Panc1 (cell line): ENCODE measurements around the gene BIRC6. TPM values are rescaled to one million over a fixed set of nuclear protein-coding genes. Genes with fewer than 3 reads are reported as not detected.

Source experiments
- ATAC-seq: fragments of 200-7000 bp; cut with Tn5 transposase; 2 replicates; pipeline ENCODE4 v1.9.1; 2020; ENCODE audit warnings: mild to moderate bottlenecking, moderate library complexity
- BruUV-seq: library from RNA; stranded (reverse); fragments of 400-500 nt; replicated peaks from 2 replicates; lab custom pipeline; 2021; lab: Mats Ljungman, UMichigan
- CTCF ChIA-PET: fragments of 300-600 bp; sonication (Branson Sonifier 250); formaldehyde crosslinking; loops from one replicate; lab custom pipeline; 2022; ENCODE audit warnings: antibody characterized with exemption; lab: Charles Lee
- POLR2A ChIA-PET: fragments of 300-600 bp; sonication (Branson Sonifier 250); formaldehyde crosslinking; loops from one replicate; lab custom pipeline; 2022; ENCODE audit warnings: antibody characterized with exemption; lab: Charles Lee
- DNase-seq: peaks from one replicate; pipeline ENCODE4 v3.0.0-alpha.2; 2010; ENCODE audit warnings: low read depth, low spot score
- H3K27ac ChIP-seq: 2 replicates; pipeline ENCODE4 v1.5.1; 2011; ENCODE audit warnings: mild to moderate bottlenecking, low read length, inconsistent platforms
- H3K27me3 ChIP-seq: fragments of 200-500 bp; sonication (Bioruptor generic); 2 replicates; pipeline ENCODE4 v1.6.0; 2014; ENCODE audit warnings: low read length, inconsistent platforms; ENCODE audit not compliant: control insufficient read depth, insufficient read depth
- H3K36me3 ChIP-seq: fragments of 200-500 bp; sonication (Bioruptor generic); 2 replicates; pipeline ENCODE4 v1.5.1; 2014; ENCODE audit warnings: inconsistent platforms, mild to moderate bottlenecking, low read length, moderate library complexity; ENCODE audit not compliant: control insufficient read depth, insufficient read depth
- H3K4me1 ChIP-seq: 2 replicates; pipeline ENCODE4 v1.5.1; 2011; ENCODE audit warnings: inconsistent platforms, mild to moderate bottlenecking, low read length, moderate library complexity; ENCODE audit not compliant: control insufficient read depth, insufficient read depth
- H3K4me3 ChIP-seq, 2 experiments: 2 replicates each; pipeline ENCODE4 v1.5.1; 2011 to 2012; ENCODE audit warnings: low read depth in 2 of 2, low read length in 2 of 2, mild to moderate bottlenecking in 2 of 2, inconsistent platforms in 1 of 2, moderate library complexity in 1 of 2
- H3K9me3 ChIP-seq: fragments of 200-500 bp; sonication (Bioruptor generic); 2 replicates; pipeline ENCODE4 v1.5.1; 2014; ENCODE audit warnings: low read depth, mild to moderate bottlenecking, inconsistent platforms, low read length, moderate library complexity; ENCODE audit not compliant: control insufficient read depth, insufficient read depth
- POLR2AphosphoS5 ChIP-seq: IDR thresholded peaks from 2 replicates; pipeline ENCODE4 v1.6.1; 2012; ENCODE audit warnings: mild to moderate bottlenecking, low read depth, low read length, moderate library complexity
- SIN3A ChIP-seq: IDR thresholded peaks from 2 replicates; pipeline ENCODE4 v1.6.1; 2012; ENCODE audit warnings: low read depth, mild to moderate bottlenecking, low read length, moderate library complexity, borderline replicate concordance; ENCODE audit not compliant: insufficient read depth
- TCF7L2 ChIP-seq: IDR thresholded peaks from 2 replicates; pipeline ENCODE4 v1.6.1; 2011; ENCODE audit warnings: mild to moderate bottlenecking, low read depth, low read length, inconsistent platforms
- in situ Hi-C: cut with HindIII; loops from 2 replicates; pipeline ENCODE4 v1.10.0; 2016; ENCODE audit warnings: low sequenced_read_pairs, low pct_unique_long_range_greater_than_20kb
- intact Hi-C: fragments of 100-400 bp; cut with micrococcal nuclease; formaldehyde crosslinking; loops from one replicate; pipeline ENCODE4 v1.10.0; 2022; ENCODE audit not compliant: unreplicated experiment
- microRNA-seq: library from miRNA; unstranded; fragments of <30 nt; microRNA quantifications from one replicate; pipeline ENCODE4 v1.1.0, GENCODE V29; 2020; ENCODE audit not compliant: unreplicated experiment
- total RNA-seq: library from RNA; stranded (reverse); gene quantifications from one replicate; pipeline ENCODE4 v1.2.1, GENCODE V29; 2021; ENCODE audit not compliant: unreplicated experiment
- TF ChIP-seq, protein P1 (sequence below): fragments of 450-650 bp; IDR thresholded peaks from 2 replicates; pipeline ENCODE4 v1.5.1; 2017; ENCODE audit warnings: mild to moderate bottlenecking
- TF ChIP-seq, protein P2 (sequence below), 2 experiments: IDR thresholded peaks; 2 replicates each; pipeline ENCODE4 v1.6.1; 2011 to 2012; ENCODE audit warnings: low read depth in 2 of 2, control low read depth in 1 of 2, low read length in 1 of 2, mild to moderate bottlenecking in 1 of 2, moderate library complexity in 1 of 2; ENCODE audit not compliant: insufficient read depth in 1 of 2

The BIRC6 gene
- total RNA-seq, 1 experiment from 2014 or later = 73.1 TPM

GRCh38 chr2:32666704-32667103 lies 309.9 kb downstream of the BIRC6 start:
- no peaks in the 10 kb centered on the region for H3K4me1 ChIP-seq
- ChIA-PET POLR2A (no interaction called here), CTCF (no interaction called here)
- no peak overlapping the region for H3K27ac ChIP-seq
- BruUV-seq = no TSS peak
- no peak for DNase-seq
- TF ChIP-seq, protein P1, sequence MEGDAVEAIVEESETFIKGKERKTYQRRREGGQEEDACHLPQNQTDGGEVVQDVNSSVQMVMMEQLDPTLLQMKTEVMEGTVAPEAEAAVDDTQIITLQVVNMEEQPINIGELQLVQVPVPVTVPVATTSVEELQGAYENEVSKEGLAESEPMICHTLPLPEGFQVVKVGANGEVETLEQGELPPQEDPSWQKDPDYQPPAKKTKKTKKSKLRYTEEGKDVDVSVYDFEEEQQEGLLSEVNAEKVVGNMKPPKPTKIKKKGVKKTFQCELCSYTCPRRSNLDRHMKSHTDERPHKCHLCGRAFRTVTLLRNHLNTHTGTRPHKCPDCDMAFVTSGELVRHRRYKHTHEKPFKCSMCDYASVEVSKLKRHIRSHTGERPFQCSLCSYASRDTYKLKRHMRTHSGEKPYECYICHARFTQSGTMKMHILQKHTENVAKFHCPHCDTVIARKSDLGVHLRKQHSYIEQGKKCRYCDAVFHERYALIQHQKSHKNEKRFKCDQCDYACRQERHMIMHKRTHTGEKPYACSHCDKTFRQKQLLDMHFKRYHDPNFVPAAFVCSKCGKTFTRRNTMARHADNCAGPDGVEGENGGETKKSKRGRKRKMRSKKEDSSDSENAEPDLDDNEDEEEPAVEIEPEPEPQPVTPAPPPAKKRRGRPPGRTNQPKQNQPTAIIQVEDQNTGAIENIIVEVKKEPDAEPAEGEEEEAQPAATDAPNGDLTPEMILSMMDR = no peak
- TF ChIP-seq SIN3A (no peak), POLR2AphosphoS5 (no peak), TCF7L2 (no peak)
- TF ChIP-seq, protein P2, sequence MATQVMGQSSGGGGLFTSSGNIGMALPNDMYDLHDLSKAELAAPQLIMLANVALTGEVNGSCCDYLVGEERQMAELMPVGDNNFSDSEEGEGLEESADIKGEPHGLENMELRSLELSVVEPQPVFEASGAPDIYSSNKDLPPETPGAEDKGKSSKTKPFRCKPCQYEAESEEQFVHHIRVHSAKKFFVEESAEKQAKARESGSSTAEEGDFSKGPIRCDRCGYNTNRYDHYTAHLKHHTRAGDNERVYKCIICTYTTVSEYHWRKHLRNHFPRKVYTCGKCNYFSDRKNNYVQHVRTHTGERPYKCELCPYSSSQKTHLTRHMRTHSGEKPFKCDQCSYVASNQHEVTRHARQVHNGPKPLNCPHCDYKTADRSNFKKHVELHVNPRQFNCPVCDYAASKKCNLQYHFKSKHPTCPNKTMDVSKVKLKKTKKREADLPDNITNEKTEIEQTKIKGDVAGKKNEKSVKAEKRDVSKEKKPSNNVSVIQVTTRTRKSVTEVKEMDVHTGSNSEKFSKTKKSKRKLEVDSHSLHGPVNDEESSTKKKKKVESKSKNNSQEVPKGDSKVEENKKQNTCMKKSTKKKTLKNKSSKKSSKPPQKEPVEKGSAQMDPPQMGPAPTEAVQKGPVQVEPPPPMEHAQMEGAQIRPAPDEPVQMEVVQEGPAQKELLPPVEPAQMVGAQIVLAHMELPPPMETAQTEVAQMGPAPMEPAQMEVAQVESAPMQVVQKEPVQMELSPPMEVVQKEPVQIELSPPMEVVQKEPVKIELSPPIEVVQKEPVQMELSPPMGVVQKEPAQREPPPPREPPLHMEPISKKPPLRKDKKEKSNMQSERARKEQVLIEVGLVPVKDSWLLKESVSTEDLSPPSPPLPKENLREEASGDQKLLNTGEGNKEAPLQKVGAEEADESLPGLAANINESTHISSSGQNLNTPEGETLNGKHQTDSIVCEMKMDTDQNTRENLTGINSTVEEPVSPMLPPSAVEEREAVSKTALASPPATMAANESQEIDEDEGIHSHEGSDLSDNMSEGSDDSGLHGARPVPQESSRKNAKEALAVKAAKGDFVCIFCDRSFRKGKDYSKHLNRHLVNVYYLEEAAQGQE (IDR thresholded peaks at IDR 0.05; ENCODE audit: insufficient read depth in 1 of 2, low read depth in 2 of 2, low read length in 1 of 2) = no peak
- no peaks in the 10 kb centered on the region for H3K36me3 ChIP-seq
- no peaks in the 10 kb centered on the region for H3K27me3 ChIP-seq
- ATAC-seq = no peak
- in situ Hi-C loops (no loop called here), intact Hi-C loops (no loop called here)
- no peaks in the 10 kb centered on the region for H3K9me3 ChIP-seq
- no peak overlapping the region for H3K4me3 ChIP-seq

DNA sequence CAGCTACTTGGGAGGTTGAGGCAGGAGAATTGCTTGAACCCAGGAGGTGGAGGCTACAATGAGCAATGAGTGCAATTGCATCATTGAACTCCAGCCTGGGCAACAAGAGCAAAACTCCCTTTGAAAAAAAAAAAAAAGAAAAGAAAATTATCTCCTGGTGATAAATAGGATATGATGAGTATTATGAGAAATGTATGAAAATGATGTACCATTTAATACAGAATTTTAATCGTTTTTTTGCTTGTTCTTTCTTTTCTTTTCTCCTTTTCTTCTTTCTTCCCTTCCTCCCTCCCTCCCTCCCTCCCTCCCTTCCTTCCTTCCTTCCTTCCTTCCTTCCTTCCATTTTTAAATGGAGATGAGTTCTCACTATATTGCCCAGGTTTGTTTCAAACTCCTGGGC lies 311.4 kb downstream of the BIRC6 start:
- H3K9me3 ChIP-seq = no peaks in the 10 kb centered on the region
- TF ChIP-seq, protein P2 (IDR thresholded peaks at IDR 0.05; ENCODE audit: insufficient read depth in 1 of 2, low read depth in 2 of 2, low read length in 1 of 2) = no peak
- TF ChIP-seq POLR2AphosphoS5 = no peak
- TF ChIP-seq, protein P1 = no peak
- no peaks in the 10 kb centered on the region for H3K4me1 ChIP-seq
- CTCF ChIA-PET = no interaction called here
- no peaks in the 10 kb centered on the region; the same call in 1 of the 2 replicates for H3K36me3 ChIP-seq
- no peaks in the 10 kb centered on the region for H3K27me3 ChIP-seq
- intact Hi-C loops = no loop called here
- no TSS peak for BruUV-seq
- POLR2A ChIA-PET = no interaction called here
- ATAC-seq (no peak), DNase-seq (no peak)
- H3K27ac ChIP-seq = no peak overlapping the region
- in situ Hi-C loops = no loop called here
- no peak overlapping the region for H3K4me3 ChIP-seq

Small RNA genes lying within 50 kb of the gene (microRNA-seq; reads per million reads assigned to microRNA genes)
- gene MIR4765 = not detected
- not detected for gene MIR558

Other genes with a start within 250 kb of the BIRC6 start
- gene SLC30A6, start 191.2 kb upstream of the BIRC6 start, total RNA-seq = 35.5 TPM
- gene NLRC4, start 92.1 kb upstream of the BIRC6 start, total RNA-seq = not detected
- 45.9 TPM for gene YIPF4, start 79.1 kb upstream of the BIRC6 start, total RNA-seq